Activated CD4-positive, alpha-beta T cell treated with anti-CD3 and anti-CD28 coated beads for 36 hours (primary cell): Measurements from ENCODE around the gene PSENEN. TPM values are rescaled to one million over a fixed set of nuclear protein-coding genes. Genes with fewer than 3 reads are reported as not detected.
"Not testable (repeated sequence)": the region's sequence is repeated elsewhere in the genome, so short reads cannot be mapped to it uniquely, and the experiment has no call there.

ENCODE experiments used
- ATAC-seq: fragments of 200-7000 bp; cut with Tn5 transposase; one replicate; pipeline ENCODE4 v1.10.0; 2021; ENCODE audit warnings: mild to moderate bottlenecking, moderate library complexity
- CTCF ChIA-PET: fragments of 350-600 bp; sonication (Branson Sonifier 250); formaldehyde crosslinking; loops from one replicate; lab custom pipeline; 2021; ENCODE audit warnings: antibody characterized with exemption; lab: Charles Lee
- POLR2A ChIA-PET: fragments of 350-600 bp; sonication (Branson Sonifier 250); formaldehyde crosslinking; loops from one replicate; lab custom pipeline; 2021; ENCODE audit warnings: antibody characterized with exemption, inconsistent platforms; lab: Charles Lee
- DNase-seq: peaks from one replicate; pipeline ENCODE4 v3.0.0-alpha.2; 2020
- H3K27ac Mint-ChIP-seq: one replicate; pipeline ENCODE4 v1.8.0; 2021; ENCODE audit warnings: mixed read lengths
- H3K27me3 Mint-ChIP-seq: one replicate; pipeline ENCODE4 v1.8.0; 2021; ENCODE audit warnings: mixed read lengths
- H3K36me3 Mint-ChIP-seq: one replicate; pipeline ENCODE4 v1.8.0; 2021; ENCODE audit warnings: low read depth, mixed read lengths
- H3K4me1 Mint-ChIP-seq: one replicate; pipeline ENCODE4 v1.8.0; 2021; ENCODE audit warnings: mixed read lengths
- H3K4me3 Mint-ChIP-seq: one replicate; pipeline ENCODE4 v1.8.0; 2021; ENCODE audit warnings: mild to moderate bottlenecking, moderate library complexity, mixed read lengths
- H3K9me3 Mint-ChIP-seq: one replicate; pipeline ENCODE4 v1.8.0; 2021; ENCODE audit warnings: low read depth, mixed read lengths
- intact Hi-C, 2 experiments: fragments of 100-400 bp; cut with DNase I in 1 of 2; cut with micrococcal nuclease in 1 of 2; formaldehyde crosslinking; loops; one replicate each; pipeline versions ENCODE4 v1.14.2 to v1.15.1; 2022 to 2024; cut with DNase I, micrococcal nuclease
- total RNA-seq, 2 experiments: library from RNA; stranded (reverse); gene quantifications; one replicate each; pipeline ENCODE4 v1.2.3, GENCODE V29; 2021

PSENEN gene
- total RNA-seq, 2 experiments from 2014 or later: 36.0 to 37.9 TPM

GRCh38 chr19:35717665-35718344, 27.6 kb upstream of the PSENEN start, which contains the start of gene KMT2B:
TSS of gene KMT2B (plus strand) at chr19:35718003. CDS start at chr19:35718019, 16 bp downstream.
- Mint-ChIP-seq H3K9me3 (no peaks in the 10 kb centered on the region), H3K27ac (peak within 1 kb of the TSS; percentile 92), H3K4me1 (peaks cover 33% of the 10 kb centered on the region), H3K36me3 (peaks cover 66% of the 10 kb centered on the region), H3K27me3 (no peaks in the 10 kb centered on the region), H3K4me3 (peak within 1 kb of the TSS; percentile 97)
- ChIA-PET CTCF (interaction anchor here (0.7 to 1.5 kb wide), 4 partner anchors 16 to 23 kb away, joined by 3 to 8 read pairs (median 4); no protein-coding TSS in a partner anchor), POLR2A (interaction anchor here (0.6 to 1.5 kb wide), 6 partner anchors 10 to 44 kb away, joined by 3 to 10 read pairs (median 4); partner anchors contain the start of genes IGFLR1, LIN37 and U2AF1L4)
- DNase-seq (no peak), ATAC-seq (peak; percentile 0)
- intact Hi-C loops: loop anchor here (1.0 to 10.0 kb wide), 21 partner anchors 15 to 397 kb away; partner anchors contain the start of genes PROSER3 (in 2 of the 2), TBCB (in 2 of the 2), ALKBH6 (in 1 of the 2) and ARHGAP33 (in 1 of the 2)

- intact Hi-C loops: loop anchor here (5.0 to 10.0 kb wide), 2 partner anchors 294 to 396 kb away; partner anchors contain the start of genes ALKBH6 (in 1 of the 2), OVOL3 (in 1 of the 2), POLR2I (in 1 of the 2) and TBCB (in 1 of the 2)
- peaks cover 68% of the 10 kb centered on the region for H3K36me3 Mint-ChIP-seq
- peak; percentile 1 for ATAC-seq
- H3K27ac Mint-ChIP-seq: peak overlapping the region; percentile 92
- CTCF ChIA-PET: interaction anchor here (0.5 to 1.5 kb wide), 5 partner anchors 16 to 278 kb away, joined by 3 to 8 read pairs (median 4); no protein-coding TSS in a partner anchor
- H3K4me1 Mint-ChIP-seq: peaks cover 30% of the 10 kb centered on the region
- peak; percentile 81 for DNase-seq
- POLR2A ChIA-PET: interaction anchor here (0.6 to 1.5 kb wide), 8 partner anchors 9 to 45 kb away, joined by 3 to 10 read pairs (median 4); partner anchors contain the start of genes IGFLR1, LIN37 and U2AF1L4
- H3K4me3 Mint-ChIP-seq: peak overlapping the region; percentile 88
- H3K27me3 Mint-ChIP-seq: no peaks in the 10 kb centered on the region
- no peaks in the 10 kb centered on the region for H3K9me3 Mint-ChIP-seq
These were observed 27.0 kb upstream of the PSENEN start for GRCh38 chr19:35718345-35719041.

- intact Hi-C loops: loop anchor here (5.0 to 10.0 kb wide), 2 partner anchors 293 to 395 kb away; partner anchors contain the start of genes ALKBH6 (in 1 of the 2), OVOL3 (in 1 of the 2), POLR2I (in 1 of the 2) and TBCB (in 1 of the 2)
- Mint-ChIP-seq H3K36me3 (peaks cover 63% of the 10 kb centered on the region), H3K4me1 (peaks cover 24% of the 10 kb centered on the region), H3K27me3 (no peaks in the 10 kb centered on the region), H3K27ac (peak overlapping the region; percentile 92), H3K9me3 (no peaks in the 10 kb centered on the region), H3K4me3 (peak overlapping the region; percentile 88)
- ATAC-seq (no peak), DNase-seq (no peak)
- CTCF ChIA-PET: interaction anchor here (0.5 to 1.5 kb wide), 4 partner anchors 17 to 277 kb away, joined by 3 to 8 read pairs (median 4); no protein-coding TSS in a partner anchor
- POLR2A ChIA-PET: interaction anchor here (0.6 to 1.5 kb wide), 5 partner anchors 10 to 25 kb away, joined by 3 to 10 read pairs (median 4); partner anchors contain the start of genes IGFLR1 and U2AF1L4
These were observed 25.9 kb upstream of the PSENEN start for GRCh38 chr19:35719402-35720162.

GRCh38 chr19:35720163-35720524, 25.3 kb upstream of the PSENEN start:
- Mint-ChIP-seq H3K4me1 (peaks cover 21% of the 10 kb centered on the region), H3K4me3 (peak overlapping the region; percentile 29)
- CTCF ChIA-PET: interaction anchor here (0.9 kb wide), 1 partner anchor 17 kb away, joined by 6 read pairs; no protein-coding TSS in a partner anchor

GRCh38 chr19:35720648-35721047, 24.8 kb upstream of the PSENEN start:
- H3K36me3 Mint-ChIP-seq: peaks cover 61% of the 10 kb centered on the region
- intact Hi-C loops: no loop called here
- no peaks in the 10 kb centered on the region for H3K9me3 Mint-ChIP-seq
- POLR2A ChIA-PET: interaction anchor here (0.6 to 0.7 kb wide), 3 partner anchors 19 to 73 kb away, joined by 3 to 5 read pairs (median 4); partner anchors contain the start of gene COX6B1
- no peak overlapping the region for H3K4me3 Mint-ChIP-seq
- no peak for ATAC-seq
- H3K27ac Mint-ChIP-seq: no peak overlapping the region
- DNase-seq: no peak
- peaks cover 21% of the 10 kb centered on the region for H3K4me1 Mint-ChIP-seq
- no peaks in the 10 kb centered on the region for H3K27me3 Mint-ChIP-seq
- CTCF ChIA-PET: interaction anchor here (0.9 to 1.4 kb wide), 2 partner anchors 16 to 28 kb away, joined by 3 to 6 read pairs; no protein-coding TSS in a partner anchor

More at GRCh38 chr19:35720163-35720524, 25.3 kb upstream of the PSENEN start:
- Mint-ChIP-seq H3K27ac (peak overlapping the region; percentile 55), H3K36me3 (peaks cover 62% of the 10 kb centered on the region), H3K27me3 (no peaks in the 10 kb centered on the region), H3K9me3 (no peaks in the 10 kb centered on the region)
- DNase-seq (no peak), ATAC-seq (no peak)
- intact Hi-C loops: no loop called here
- POLR2A ChIA-PET: interaction anchor here (0.6 to 0.7 kb wide), 4 partner anchors 10 to 72 kb away, joined by 3 to 5 read pairs (median 4); partner anchors contain the start of gene COX6B1

GRCh38 chr19:35721374-35721773, 24.1 kb upstream of the PSENEN start:
- CTCF ChIA-PET: interaction anchor here (1.0 to 1.4 kb wide), 2 partner anchors 23 to 29 kb away, joined by 3 read pairs; partner anchors contain the start of gene U2AF1L4
- Mint-ChIP-seq H3K4me1 (peaks cover 21% of the 10 kb centered on the region), H3K9me3 (no peaks in the 10 kb centered on the region), H3K27me3 (no peaks in the 10 kb centered on the region), H3K36me3 (peaks cover 61% of the 10 kb centered on the region), H3K4me3 (no peak overlapping the region), H3K27ac (no peak overlapping the region)
- POLR2A ChIA-PET: no interaction called here
- no peak for ATAC-seq
- intact Hi-C loops: no loop called here
- no peak for DNase-seq

- Mint-ChIP-seq H3K27ac (no peak overlapping the region), H3K27me3 (no peaks in the 10 kb centered on the region), H3K9me3 (no peaks in the 10 kb centered on the region), H3K36me3 (peaks cover 57% of the 10 kb centered on the region), H3K4me3 (no peak overlapping the region), H3K4me1 (peaks cover 21% of the 10 kb centered on the region)
- ATAC-seq: no peak
- POLR2A ChIA-PET: no interaction called here
- CTCF ChIA-PET: interaction anchor here (1.0 kb wide), 1 partner anchor 22 kb away, joined by 3 read pairs; the partner anchor contains the start of gene U2AF1L4
- intact Hi-C loops: no loop called here
- DNase-seq: no peak
These were observed 23.0 kb upstream of the PSENEN start for GRCh38 chr19:35722461-35722860.

GRCh38 chr19:35722897-35723296, 22.6 kb upstream of the PSENEN start:
- ATAC-seq (no peak), DNase-seq (no peak)
- ChIA-PET POLR2A (no interaction called here), CTCF (interaction anchor here (0.9 kb wide), 1 partner anchor 28 kb away, joined by 6 read pairs; no protein-coding TSS in a partner anchor)
- Mint-ChIP-seq H3K27me3 (no peaks in the 10 kb centered on the region), H3K4me1 (peaks cover 21% of the 10 kb centered on the region), H3K9me3 (no peaks in the 10 kb centered on the region), H3K27ac (no peak overlapping the region), H3K4me3 (no peak overlapping the region), H3K36me3 (peaks cover 59% of the 10 kb centered on the region)
- intact Hi-C loops: no loop called here

GRCh38 chr19:35723671-35724070, 21.8 kb upstream of the PSENEN start:
- H3K4me1 Mint-ChIP-seq: peaks cover 21% of the 10 kb centered on the region
- intact Hi-C loops: no loop called here
- CTCF ChIA-PET: interaction anchor here (0.8 to 1.1 kb wide), 4 partner anchors 13 to 64 kb away, joined by 3 to 6 read pairs (median 3); no protein-coding TSS in a partner anchor
- no peaks in the 10 kb centered on the region for H3K27me3 Mint-ChIP-seq
- H3K27ac Mint-ChIP-seq: no peak overlapping the region
- H3K36me3 Mint-ChIP-seq: peaks cover 62% of the 10 kb centered on the region
- POLR2A ChIA-PET: interaction anchor here (0.9 to 1.7 kb wide), 2 partner anchors 11 to 17 kb away, joined by 5 to 6 read pairs; no protein-coding TSS in a partner anchor
- ATAC-seq: no peak
- DNase-seq: no peak
- no peak overlapping the region for H3K4me3 Mint-ChIP-seq
- no peaks in the 10 kb centered on the region for H3K9me3 Mint-ChIP-seq

GRCh38 chr19:35724132-35724531, 21.3 kb upstream of the PSENEN start:
- peaks cover 62% of the 10 kb centered on the region for H3K36me3 Mint-ChIP-seq
- H3K27ac Mint-ChIP-seq, H3K27me3 Mint-ChIP-seq, DNase-seq, ATAC-seq, intact Hi-C loops, H3K9me3 Mint-ChIP-seq, H3K4me3 Mint-ChIP-seq: not testable (repeated sequence)
- POLR2A ChIA-PET: interaction anchor here (0.9 to 1.7 kb wide), 2 partner anchors 11 to 16 kb away, joined by 5 to 6 read pairs; no protein-coding TSS in a partner anchor
- peaks cover 17% of the 10 kb centered on the region for H3K4me1 Mint-ChIP-seq
- CTCF ChIA-PET: interaction anchor here (0.8 to 1.1 kb wide), 3 partner anchors 13 to 64 kb away, joined by 3 read pairs; no protein-coding TSS in a partner anchor
